Prostate gland (tissue), 2 donors: Measurements from ENCODE around the gene ZBTB5.

Experiments used
- CTCF ChIP-seq, 4 experiments: fragments of 200-600 bp in 2 of 4; fragments of 450-650 bp in 2 of 4; sonication (generic) in 2 of 4; IDR thresholded peaks; 1 replicate in 3 of 4; 2 replicates in 1 of 4; pipeline ENCODE4 v1.5.1; 2016 to 2019; ENCODE audit warnings: antibody characterized with exemption in 4 of 4, mild to moderate bottlenecking in 2 of 4, moderate library complexity in 2 of 4
- POLR2AphosphoS5 ChIP-seq: sonication (generic); formaldehyde crosslinking; IDR thresholded peaks from one replicate; pipeline ENCODE4 v1.6.1; 2017; ENCODE audit warnings: antibody characterized with exemption

- peak; percentile 28 for TF ChIP-seq POLR2AphosphoS5
- no peak for TF ChIP-seq CTCF (IDR thresholded peaks at IDR 0.05)
Measured at GRCh38 chr9:37486616-37487548, 21.6 kb upstream of the ZBTB5 start.
